Ovary (tissue), 3 donors: Measurements from ENCODE around the gene KRTAP9-6.

Experiments
- EP300 ChIP-seq: sonication (generic); formaldehyde crosslinking; IDR thresholded peaks from one replicate; pipeline ENCODE4 v1.6.1; 2017; ENCODE audit warnings: antibody characterized with exemption
- POLR2A ChIP-seq: fragments of 450-650 bp; IDR thresholded peaks from one replicate; pipeline ENCODE4 v1.6.1; 2017; ENCODE audit warnings: antibody characterized with exemption, mild to moderate bottlenecking, moderate library complexity
- TF ChIP-seq, protein P1 (sequence below), 3 donors: fragments of 450-650 bp in 2 of 3; fragments of 200-600 bp in 1 of 3; IDR thresholded peaks; one replicate each; pipeline versions ENCODE4 v1.5.1 to v1.8.0; 2016 to 2022; ENCODE audit warnings: antibody characterized with exemption in 3 of 3, mild to moderate bottlenecking in 1 of 3
- donor health status: DM: no; HTN: no; CAD: no.

DNA sequence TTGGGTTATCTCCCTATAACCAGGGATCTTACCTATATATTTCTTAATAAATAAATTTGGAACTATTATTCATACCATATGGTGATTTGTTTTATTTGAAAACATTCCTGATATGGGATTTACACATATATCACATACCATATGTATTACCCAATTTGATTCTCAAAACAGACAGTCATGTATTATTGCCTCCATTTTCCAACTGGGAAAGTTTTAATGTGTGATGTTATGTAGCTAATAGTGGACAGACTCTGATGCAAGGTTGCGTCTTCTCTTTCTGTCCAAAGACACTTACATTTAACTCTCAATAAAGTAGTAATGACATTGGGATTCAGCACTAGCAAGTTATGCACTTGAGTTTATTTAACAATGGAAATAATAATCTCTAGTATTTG lies 8.9 kb upstream of the KRTAP9-6 start:
- TF ChIP-seq, protein P1, sequence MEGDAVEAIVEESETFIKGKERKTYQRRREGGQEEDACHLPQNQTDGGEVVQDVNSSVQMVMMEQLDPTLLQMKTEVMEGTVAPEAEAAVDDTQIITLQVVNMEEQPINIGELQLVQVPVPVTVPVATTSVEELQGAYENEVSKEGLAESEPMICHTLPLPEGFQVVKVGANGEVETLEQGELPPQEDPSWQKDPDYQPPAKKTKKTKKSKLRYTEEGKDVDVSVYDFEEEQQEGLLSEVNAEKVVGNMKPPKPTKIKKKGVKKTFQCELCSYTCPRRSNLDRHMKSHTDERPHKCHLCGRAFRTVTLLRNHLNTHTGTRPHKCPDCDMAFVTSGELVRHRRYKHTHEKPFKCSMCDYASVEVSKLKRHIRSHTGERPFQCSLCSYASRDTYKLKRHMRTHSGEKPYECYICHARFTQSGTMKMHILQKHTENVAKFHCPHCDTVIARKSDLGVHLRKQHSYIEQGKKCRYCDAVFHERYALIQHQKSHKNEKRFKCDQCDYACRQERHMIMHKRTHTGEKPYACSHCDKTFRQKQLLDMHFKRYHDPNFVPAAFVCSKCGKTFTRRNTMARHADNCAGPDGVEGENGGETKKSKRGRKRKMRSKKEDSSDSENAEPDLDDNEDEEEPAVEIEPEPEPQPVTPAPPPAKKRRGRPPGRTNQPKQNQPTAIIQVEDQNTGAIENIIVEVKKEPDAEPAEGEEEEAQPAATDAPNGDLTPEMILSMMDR (IDR thresholded peaks at IDR 0.05) = no peak
- TF ChIP-seq EP300 = no peak
- no peak for TF ChIP-seq POLR2A
